GM23338 (cell line): Measurements from ENCODE around the gene KAT2A.

Source experiments
- CREB1 ChIP-seq: fragments of 250-450 bp; sonication (Bioruptor Pico); IDR thresholded peaks from 2 replicates; pipeline ENCODE4 v1.5.0; 2020; ENCODE audit warnings: low read depth, mild to moderate bottlenecking, moderate library complexity
- CTCF ChIP-seq, 2 experiments: fragments of 200-600 bp in 1 of 2; sonication (generic) in 1 of 2; conservative IDR thresholded peaks; 2 replicates each; pipeline versions ENCODE4 v1.5.1 to v1.6.1; 2016 to 2017; ENCODE audit warnings: antibody characterized with exemption in 2 of 2, low read depth in 2 of 2, mild to moderate bottlenecking in 2 of 2, moderate library complexity in 1 of 2
- EZH2 ChIP-seq: fragments of 200-600 bp; sonication (generic); IDR thresholded peaks from one replicate; pipeline ENCODE4 v1.8.0; 2017; ENCODE audit warnings: antibody characterized with exemption, mild to moderate bottlenecking, low read depth; ENCODE audit not compliant: unreplicated experiment

GRCh38 chr17:42107124-42107523, 14.0 kb downstream of the KAT2A start:
- TF ChIP-seq CTCF (conservative IDR thresholded peaks at IDR 0.05; ENCODE audit: low read depth in 2 of 2) (no peak), EZH2 (no peak), CREB1 (CRISPR knock-in tag) (no peak)
